ENCODE data around the gene RLN3. TPM values are rescaled to one million over a fixed set of nuclear protein-coding genes. Genes with fewer than 3 reads are reported as not detected.

Gene RLN3
- polyA plus RNA-seq, 1 of the 3 experiments (the other 2 are of a cell fraction) = not detected

DNA sequence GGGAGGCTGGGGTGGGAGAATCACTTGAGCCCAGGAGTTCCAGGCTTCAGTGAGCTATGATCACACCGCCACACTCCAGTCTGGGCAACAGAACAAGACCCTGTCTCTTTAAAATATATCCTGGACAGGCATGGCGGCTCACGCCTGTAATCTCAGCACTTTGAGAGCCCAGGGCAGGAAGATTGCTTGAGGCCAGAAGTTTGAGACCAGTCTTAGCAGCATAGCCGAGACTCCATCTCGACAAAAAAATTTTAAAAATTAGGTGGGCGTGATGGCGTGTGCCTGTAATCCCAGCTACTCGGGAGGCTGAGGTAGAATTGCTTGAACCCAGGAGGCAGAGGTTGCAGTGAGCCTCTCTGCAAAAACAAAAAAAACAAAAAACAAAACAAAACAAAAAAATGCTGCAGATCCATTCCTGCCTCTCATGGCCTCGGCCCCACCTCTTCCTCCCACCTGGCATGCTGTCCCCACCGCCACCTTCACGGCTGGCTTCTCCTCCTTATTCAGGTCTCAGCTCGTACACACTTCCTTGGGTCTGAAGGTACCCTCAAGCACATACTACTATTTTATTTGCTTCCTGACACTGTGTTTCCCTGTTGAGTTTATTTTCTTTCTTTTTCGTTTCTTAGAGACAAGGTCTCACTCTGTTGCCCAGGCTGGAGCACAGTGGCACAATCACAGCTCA is 27.1 kb upstream of the RLN3 start:
- H3K9ac ChIP-seq = no peak overlapping the region
- H3K4me1 ChIP-seq (ENCODE audit: control insufficient read depth in 1 of 2, insufficient read depth in 2 of 2, low read depth in 1 of 2, low read length in 1 of 2) = peaks cover 0 to 4% of the 10 kb centered on the region in 2 experiments; a peak in 1 of 4 replicates
- no peak overlapping the region for H3K4me3 ChIP-seq (ENCODE audit: low read depth in 2 of 2, low read length in 1 of 2)
- TF ChIP-seq, protein P1, sequence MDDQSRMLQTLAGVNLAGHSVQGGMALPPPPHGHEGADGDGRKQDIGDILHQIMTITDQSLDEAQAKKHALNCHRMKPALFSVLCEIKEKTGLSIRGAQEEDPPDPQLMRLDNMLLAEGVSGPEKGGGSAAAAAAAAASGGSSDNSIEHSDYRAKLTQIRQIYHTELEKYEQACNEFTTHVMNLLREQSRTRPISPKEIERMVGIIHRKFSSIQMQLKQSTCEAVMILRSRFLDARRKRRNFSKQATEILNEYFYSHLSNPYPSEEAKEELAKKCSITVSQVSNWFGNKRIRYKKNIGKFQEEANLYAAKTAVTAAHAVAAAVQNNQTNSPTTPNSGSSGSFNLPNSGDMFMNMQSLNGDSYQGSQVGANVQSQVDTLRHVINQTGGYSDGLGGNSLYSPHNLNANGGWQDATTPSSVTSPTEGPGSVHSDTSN (IDR thresholded peaks at IDR 0.05) = no peak
- TF ChIP-seq NRF1 (IDR thresholded peaks at IDR 0.05; ENCODE audit: low read depth, low read length) (no peak), FOXM1 (IDR thresholded peaks at IDR 0.05; ENCODE audit: low read depth) (no peak), ELF1 (IDR thresholded peaks at IDR 0.05) (no peak)
- TF ChIP-seq, protein P2, sequence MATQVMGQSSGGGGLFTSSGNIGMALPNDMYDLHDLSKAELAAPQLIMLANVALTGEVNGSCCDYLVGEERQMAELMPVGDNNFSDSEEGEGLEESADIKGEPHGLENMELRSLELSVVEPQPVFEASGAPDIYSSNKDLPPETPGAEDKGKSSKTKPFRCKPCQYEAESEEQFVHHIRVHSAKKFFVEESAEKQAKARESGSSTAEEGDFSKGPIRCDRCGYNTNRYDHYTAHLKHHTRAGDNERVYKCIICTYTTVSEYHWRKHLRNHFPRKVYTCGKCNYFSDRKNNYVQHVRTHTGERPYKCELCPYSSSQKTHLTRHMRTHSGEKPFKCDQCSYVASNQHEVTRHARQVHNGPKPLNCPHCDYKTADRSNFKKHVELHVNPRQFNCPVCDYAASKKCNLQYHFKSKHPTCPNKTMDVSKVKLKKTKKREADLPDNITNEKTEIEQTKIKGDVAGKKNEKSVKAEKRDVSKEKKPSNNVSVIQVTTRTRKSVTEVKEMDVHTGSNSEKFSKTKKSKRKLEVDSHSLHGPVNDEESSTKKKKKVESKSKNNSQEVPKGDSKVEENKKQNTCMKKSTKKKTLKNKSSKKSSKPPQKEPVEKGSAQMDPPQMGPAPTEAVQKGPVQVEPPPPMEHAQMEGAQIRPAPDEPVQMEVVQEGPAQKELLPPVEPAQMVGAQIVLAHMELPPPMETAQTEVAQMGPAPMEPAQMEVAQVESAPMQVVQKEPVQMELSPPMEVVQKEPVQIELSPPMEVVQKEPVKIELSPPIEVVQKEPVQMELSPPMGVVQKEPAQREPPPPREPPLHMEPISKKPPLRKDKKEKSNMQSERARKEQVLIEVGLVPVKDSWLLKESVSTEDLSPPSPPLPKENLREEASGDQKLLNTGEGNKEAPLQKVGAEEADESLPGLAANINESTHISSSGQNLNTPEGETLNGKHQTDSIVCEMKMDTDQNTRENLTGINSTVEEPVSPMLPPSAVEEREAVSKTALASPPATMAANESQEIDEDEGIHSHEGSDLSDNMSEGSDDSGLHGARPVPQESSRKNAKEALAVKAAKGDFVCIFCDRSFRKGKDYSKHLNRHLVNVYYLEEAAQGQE (IDR thresholded peaks at IDR 0.05; ENCODE audit: low read depth, low read length) = no peak
- H3K9me3 ChIP-seq = peaks cover 10% of the 10 kb centered on the region; the same call in 1 of the 2 replicates
- H3F3A ChIP-seq (replicated peaks; ENCODE audit: insufficient read depth) = peaks cover 14% of the 10 kb centered on the region
- no peak for DNase-seq
- peaks cover 0 to 16% of the 10 kb centered on the region in 2 experiments for H3K36me3 ChIP-seq (replicated peaks in 1 of 2; ENCODE audit: control insufficient read depth in 1 of 2, insufficient read depth in 2 of 2, low read length in 1 of 2)
- POLR2A ChIA-PET = no interaction called here
- WGBS (ENCODE audit: low lambda C conversion rate) = 94% methylated on average over 13 of the region's 13 CpGs
- no peak overlapping the region for H2AFZ ChIP-seq (ENCODE audit: low read depth)
- CTCF ChIA-PET = interaction anchor here (0.9 to 1.0 kb wide), 2 partner anchors 31 to 72 kb away, joined by 3 read pairs; partner anchors contain the start of gene IL27RA
- no peaks in the 10 kb centered on the region for H3K9me2 ChIP-seq
- H4K20me1 ChIP-seq (ENCODE audit: insufficient read depth) = no peaks in the 10 kb centered on the region
- peaks cover 10% of the 10 kb centered on the region; the same call in 1 of the 2 replicates for H3K79me2 ChIP-seq (ENCODE audit: insufficient read depth)
- H3K27me3 ChIP-seq (ENCODE audit: insufficient read depth) = no peaks in the 10 kb centered on the region
- no peak overlapping the region for H3K4me2 ChIP-seq
- H3K27ac ChIP-seq (ENCODE audit: low read depth in 2 of 2, low read length in 1 of 2) = no peak overlapping the region

DNA sequence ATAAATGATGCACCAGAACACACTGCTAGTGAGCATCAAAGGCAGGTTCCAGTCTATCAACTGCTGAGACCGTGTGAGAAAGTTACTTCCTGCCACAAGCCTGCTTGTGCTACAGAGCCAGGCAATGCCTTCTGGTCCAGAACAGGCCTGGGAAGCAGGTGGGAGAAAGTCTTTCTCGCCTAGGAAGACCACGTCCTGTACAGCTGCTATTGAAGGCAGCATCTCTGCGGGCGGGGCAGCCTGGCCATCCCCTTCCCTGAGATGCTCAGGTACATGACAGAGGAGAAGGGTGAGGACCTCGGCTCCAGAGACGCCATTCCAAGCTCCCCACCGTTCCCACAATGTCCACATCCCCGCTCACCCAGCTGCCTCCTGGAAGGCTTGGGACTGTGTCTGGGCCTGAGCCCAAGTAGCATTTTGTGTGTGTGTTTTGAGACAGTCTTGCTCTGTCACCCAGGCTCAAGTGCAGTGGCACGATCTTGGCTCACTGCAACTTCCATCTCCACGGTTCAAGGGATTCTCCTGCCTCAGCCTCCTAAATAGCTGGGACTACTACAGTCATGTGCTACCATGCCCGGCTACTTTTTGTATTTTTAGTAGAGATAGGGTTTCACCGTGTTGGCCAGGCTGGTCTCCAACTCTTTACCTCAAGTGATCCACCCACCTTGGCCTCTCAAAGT is 25.2 kb upstream of the RLN3 start:
- H3K4me1 ChIP-seq (ENCODE audit: control insufficient read depth in 1 of 2, insufficient read depth in 2 of 2, low read depth in 1 of 2, low read length in 1 of 2) = peaks cover 0 to 7% of the 10 kb centered on the region in 2 experiments; a peak in 1 of 4 replicates
- 95% methylated on average over 9 of the region's 13 CpGs for WGBS (ENCODE audit: low lambda C conversion rate)
- peaks cover 10% of the 10 kb centered on the region; the same call in 1 of the 2 replicates for H3K9me3 ChIP-seq
- peaks cover 0 to 16% of the 10 kb centered on the region in 2 experiments for H3K36me3 ChIP-seq (replicated peaks in 1 of 2; ENCODE audit: control insufficient read depth in 1 of 2, insufficient read depth in 2 of 2, low read length in 1 of 2)
- no peak overlapping the region for H3K4me2 ChIP-seq
- TF ChIP-seq RCOR1 (IDR thresholded peaks at IDR 0.05; ENCODE audit: low read length) (no peak), ELF1 (IDR thresholded peaks at IDR 0.05) (no peak), POLR2AphosphoS5 (IDR thresholded peaks at IDR 0.05; ENCODE audit: low read depth, low read length) (no peak), FOXJ3 (CRISPR knock-in tag; IDR thresholded peaks at IDR 0.05) (no peak), FOSL2 (IDR thresholded peaks at IDR 0.05; ENCODE audit: borderline replicate concordance, low read depth) (no peak), NFIC (IDR thresholded peaks at IDR 0.05; ENCODE audit: borderline replicate concordance) (no peak), EP300 (IDR thresholded peaks at IDR 0.05; ENCODE audit: borderline replicate concordance in 1 of 2, low read depth in 1 of 2, low read length in 1 of 2) (no peak), EZH2phosphoT487 (IDR thresholded peaks at IDR 0.05; ENCODE audit: borderline replicate concordance, low read depth) (no peak), GABPA (IDR thresholded peaks at IDR 0.05; ENCODE audit: low read depth) (no peak), JUND (IDR thresholded peaks at IDR 0.05) (no peak), RXRA (IDR thresholded peaks at IDR 0.05; ENCODE audit: borderline replicate concordance, low read depth) (no peak)
- TF ChIP-seq, protein P2 (IDR thresholded peaks at IDR 0.05; ENCODE audit: low read depth, low read length) = no peak
- H3K9me2 ChIP-seq = no peaks in the 10 kb centered on the region
- peaks cover 10% of the 10 kb centered on the region; the same call in 1 of the 2 replicates for H3K79me2 ChIP-seq (ENCODE audit: insufficient read depth)
- no peaks in the 10 kb centered on the region for H3K27me3 ChIP-seq (ENCODE audit: insufficient read depth)
- peaks cover 14% of the 10 kb centered on the region for H3F3A ChIP-seq (replicated peaks; ENCODE audit: insufficient read depth)
- no peaks in the 10 kb centered on the region for H4K20me1 ChIP-seq (ENCODE audit: insufficient read depth)
- no peak overlapping the region for H3K9ac ChIP-seq
- no peak overlapping the region for H3K4me3 ChIP-seq (ENCODE audit: low read depth in 2 of 2, low read length in 1 of 2)
- no peak overlapping the region for H2AFZ ChIP-seq (ENCODE audit: low read depth)
- CTCF ChIA-PET = interaction anchor here (1.0 kb wide), 1 partner anchor 64 kb away, joined by 3 read pairs; the partner anchor contains the start of gene PODNL1
- POLR2A ChIA-PET = no interaction called here
- no peak overlapping the region; a peak in 1 of 4 replicates for H3K27ac ChIP-seq (ENCODE audit: low read depth in 2 of 2, low read length in 1 of 2)
- DNase-seq = no peak
